Measurements from ENCODE around the gene STX5.

GRCh38 chr11:62804310-62805075 lies 27.4 kb downstream of the STX5 start:
- TF ChIP-seq EZH2 (IDR thresholded peaks at IDR 0.05; ENCODE audit: borderline replicate concordance, low read depth, low read length, severe bottlenecking): no peak
- no peak for TF ChIP-seq CTCF (IDR thresholded peaks at IDR 0.05; ENCODE audit: borderline replicate concordance, extremely low read depth, low read length, poor library complexity, severe bottlenecking)
